Measurements from ENCODE around the gene PRIMPOL.
A peak's percentile ranks its signal among the peaks of the same experiment; 100 is the strongest.
"Not testable (repeated sequence)": the region's sequence is repeated elsewhere in the genome, so short reads cannot be mapped to it uniquely, and the experiment has no call there.

Gene PRIMPOL

GRCh38 chr4:184715526-184715925 is 66.0 kb downstream of the PRIMPOL start:
- DNase-seq: no peak

GRCh38 chr4:184719407-184719806 is 69.9 kb downstream of the PRIMPOL start:
- no peak for DNase-seq

DNA sequence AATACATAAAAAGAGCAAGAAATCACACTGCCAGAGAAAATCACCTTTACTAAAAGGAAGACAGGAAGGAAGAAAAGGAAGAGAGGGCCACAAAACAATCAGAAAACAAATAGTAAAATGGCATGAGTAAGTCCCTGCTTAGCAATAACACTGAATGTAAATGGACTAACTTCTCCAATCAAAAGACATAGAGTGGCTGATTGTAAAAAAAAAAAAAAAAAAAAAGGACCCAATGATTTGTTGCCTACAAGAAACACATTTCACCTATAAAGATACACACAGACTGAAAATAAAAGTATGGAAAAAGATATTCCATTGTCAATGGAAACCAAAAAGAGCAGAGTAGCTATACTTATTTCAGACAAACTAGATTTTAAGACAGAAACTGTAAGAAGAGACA is 71.7 kb downstream of the PRIMPOL start:
- DNase-seq: no peak

GRCh38 chr4:184722798-184723197 is 73.3 kb downstream of the PRIMPOL start:
- DNase-seq: no peak

DNA sequence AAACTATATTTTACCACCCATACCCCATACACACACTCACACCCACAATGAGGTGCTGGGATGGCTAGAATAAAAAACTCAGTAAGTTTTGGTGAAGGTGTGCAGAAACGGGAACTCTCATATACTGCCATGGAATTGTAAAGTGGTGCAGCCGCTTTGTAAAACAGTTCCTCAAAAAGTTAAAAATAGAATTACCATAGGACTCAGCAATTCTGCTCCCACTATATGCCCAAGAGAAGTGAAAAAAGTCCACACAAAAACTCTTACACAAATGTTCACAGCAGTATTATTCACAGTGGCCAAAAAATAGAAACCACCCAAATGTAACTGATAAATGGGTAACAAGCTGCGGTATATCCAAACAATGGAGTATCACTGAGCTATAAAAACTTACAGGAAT is 77.9 kb downstream of the PRIMPOL start:
- no peak for DNase-seq

- no peak for DNase-seq
Observed at GRCh38 chr4:184728858-184729257, 79.3 kb downstream of the PRIMPOL start.

- DNase-seq: no peak
Observed at GRCh38 chr4:184729946-184730345, 80.4 kb downstream of the PRIMPOL start.

GRCh38 chr4:184731056-184731455 is 81.5 kb downstream of the PRIMPOL start:
- DNase-seq: no peak

GRCh38 chr4:184732126-184732525 is 82.6 kb downstream of the PRIMPOL start:
- DNase-seq: no peak

DNA sequence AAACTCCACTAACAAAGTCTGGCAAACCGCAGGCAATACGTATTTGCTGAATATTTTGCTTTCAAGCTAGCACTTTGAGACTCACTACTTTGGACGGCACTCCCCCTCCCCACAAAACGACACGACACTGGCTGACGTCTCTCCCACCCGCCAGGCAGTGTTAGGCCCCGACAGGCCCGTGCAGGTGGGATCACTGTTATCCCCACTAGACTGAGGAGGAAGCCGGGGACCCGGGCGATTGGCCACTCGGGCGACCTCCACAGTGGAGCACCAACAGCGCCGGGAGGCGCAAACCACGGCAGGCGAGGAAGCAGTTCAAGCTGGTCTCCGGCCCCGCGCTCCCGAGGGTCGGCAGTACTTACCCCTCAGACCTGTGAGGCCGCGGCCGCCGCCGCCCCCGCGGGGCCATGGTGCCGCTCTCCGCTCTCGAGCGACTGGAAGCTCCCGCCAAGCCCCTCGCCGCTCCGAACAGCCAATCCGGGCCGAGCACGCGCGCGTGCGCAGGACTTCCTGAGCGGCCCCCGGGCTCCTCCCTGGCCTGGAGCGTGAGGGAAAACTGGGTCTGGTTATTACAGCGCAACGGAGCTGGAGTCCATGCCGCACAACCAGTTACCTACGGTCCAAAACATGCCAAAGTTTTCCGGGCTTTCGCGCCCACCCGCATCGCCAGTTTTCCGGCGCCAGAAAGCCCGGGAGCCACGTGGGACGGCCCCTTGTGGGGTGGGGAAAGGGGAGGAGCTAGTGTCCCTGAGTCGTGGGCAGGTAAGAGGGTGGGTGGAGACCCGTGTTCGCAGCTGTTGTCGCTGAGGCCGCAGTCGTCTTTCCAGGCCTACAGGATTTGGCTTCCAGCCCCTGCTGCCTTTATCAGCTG is 84.4 kb downstream of the PRIMPOL start, which contains the start of gene CENPU:
Gene CENPU (minus strand): TSS at position 443 of the 871 bp plus-strand sequence. CDS start 34 bp downstream, at position 409.
- DNase-seq: peak; percentile 86 to 98 (median 93)

GRCh38 chr4:184734758-184735157 is 85.2 kb downstream of the PRIMPOL start:
- DNase-seq: no peak

- DNase-seq: not testable (repeated sequence)
Observed at GRCh38 chr4:184739575-184739974, 90.0 kb downstream of the PRIMPOL start.

- DNase-seq: no peak
Observed at GRCh38 chr4:184740980-184741391, 91.4 kb downstream of the PRIMPOL start.

DNA sequence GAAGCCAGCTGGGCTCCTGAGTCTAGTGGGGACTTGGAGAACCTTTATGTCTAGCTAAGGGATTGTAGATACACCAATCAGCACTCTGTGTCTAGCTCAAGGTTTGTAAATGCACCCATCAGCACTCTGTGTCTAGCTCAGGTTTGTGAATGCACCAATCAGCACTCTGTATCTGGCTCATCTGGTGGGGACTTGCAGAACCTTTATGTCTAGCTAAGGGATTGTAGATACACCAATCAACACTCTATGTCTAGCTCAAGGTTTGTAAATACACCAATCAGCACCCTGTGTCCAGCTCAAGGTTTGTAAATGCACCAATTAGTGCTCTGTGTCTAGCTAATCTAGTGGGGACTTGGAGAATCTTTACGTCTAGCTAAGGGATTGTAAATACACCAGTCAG is 92.1 kb downstream of the PRIMPOL start:
- DNase-seq: not testable (repeated sequence)

DNA sequence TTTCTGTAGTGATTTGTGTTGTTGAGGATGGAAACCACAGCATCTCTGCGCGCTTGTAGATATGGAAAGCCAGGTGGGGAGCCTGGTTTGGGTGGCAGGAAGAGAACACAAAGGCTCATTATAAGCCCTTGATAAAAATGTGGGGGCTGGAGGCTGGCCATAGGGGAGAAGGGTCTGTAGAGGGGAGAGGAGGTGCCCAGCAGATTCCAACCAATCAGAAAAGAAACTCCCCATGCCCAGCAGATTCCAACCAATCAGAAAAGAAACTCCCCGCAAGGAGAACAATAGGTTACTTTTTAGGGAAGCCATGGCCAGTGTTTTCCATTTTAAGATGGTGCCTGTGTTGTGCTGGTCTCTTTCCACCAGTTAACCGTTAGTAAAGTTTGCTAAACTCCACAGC is 94.1 kb downstream of the PRIMPOL start:
- no peak for DNase-seq

- no peak for DNase-seq
Observed at GRCh38 chr4:184744236-184744635, 94.7 kb downstream of the PRIMPOL start.
